ENCODE results near the gene AQR. TPM values are rescaled to one million over a fixed set of nuclear protein-coding genes. Genes with fewer than 3 reads are reported as not detected.
A peak's percentile ranks its signal among the peaks of the same experiment; 100 is the strongest.

Gene AQR
- total and polyA plus RNA-seq, 10 of the 15 experiments (the other 5 are each of a cell fraction or from before 2014, with no cell fraction given): 18.2 to 53.5 (median 32.6) TPM

- in situ Hi-C loops (cut with MboI) (no loop called here), intact Hi-C loops (cut with micrococcal nuclease; ENCODE audit: unreplicated experiment) (no loop called here)
- FAIRE-seq (no peak), DNase-seq (ENCODE audit: low read depth, low spot score) (no peak), ATAC-seq (no peak)
- no TSS peak for BruUV-seq (replicated peaks)
- RAD21 ChIA-PET (ENCODE audit: unreplicated experiment): no interaction called here
- 94% methylated on average over 7 of the region's 7 CpGs for WGBS (ENCODE audit: insufficient coverage, insufficient replicate concordance, low lambda C conversion rate, missing lambda C conversion rate)
- Histone ChIP-seq H3K9me3 (replicated peaks; ENCODE audit: control insufficient read depth, insufficient read depth, low read length) (peaks cover 9% of the 10 kb centered on the region), H3K27ac (ENCODE audit: control insufficient read depth, insufficient read depth) (no peak overlapping the region), H3K9ac (ENCODE audit: control insufficient read depth, insufficient read depth, low read length) (no peak overlapping the region), H3K4me2 (ENCODE audit: control insufficient read depth, insufficient read depth) (no peak overlapping the region), H3K4me3 (no peak overlapping the region), H2AFZ (ENCODE audit: control insufficient read depth, low read depth, low read length) (no peak overlapping the region), H3K79me2 (ENCODE audit: control insufficient read depth, insufficient read depth, low read length) (no peaks in the 10 kb centered on the region), H4K20me1 (ENCODE audit: control insufficient read depth, insufficient read depth) (no peaks in the 10 kb centered on the region), H3K4me1 (ENCODE audit: control insufficient read depth, insufficient read depth, low read length) (no peaks in the 10 kb centered on the region), H3K27me3 (replicated peaks in 1 of 2; ENCODE audit: control insufficient read depth in 2 of 2, insufficient read depth in 2 of 2, low read length in 1 of 2) (no peaks in the 10 kb centered on the region), H3K36me3 (ENCODE audit: control insufficient read depth in 2 of 2, insufficient read depth in 2 of 2, low read length in 1 of 2) (peaks cover 4 to 21% of the 10 kb centered on the region in 2 experiments)
- SMC1A ChIA-PET (ENCODE audit: uncharacterized antibody, unreplicated experiment): interaction anchor here (0.6 kb wide), 1 partner anchor 262 kb away, joined by 3 read pairs; no protein-coding TSS in a partner anchor
- CTCF ChIA-PET: interaction anchor here (1.5 kb wide), 1 partner anchor 28 kb away, joined by 3 read pairs; no protein-coding TSS in a partner anchor
- TF ChIP-seq JUND (IDR thresholded peaks at IDR 0.05; ENCODE audit: low read depth, low read length) (no peak), CBX5 (IDR thresholded peaks at IDR 0.05; ENCODE audit: low read depth) (peak; percentile 83; the same call in 1 of the 2 replicates)
- POLR2A ChIA-PET: no interaction called here
Measured at GRCh38 chr15:34892963-34893591, 76.5 kb downstream of the AQR start.

GRCh38 chr15:34890424-34890823 is 79.1 kb downstream of the AQR start:
- Histone ChIP-seq H3K9ac (ENCODE audit: control insufficient read depth, insufficient read depth, low read length) (no peak overlapping the region), H3K4me3 (no peak overlapping the region), H3K79me2 (ENCODE audit: control insufficient read depth, insufficient read depth, low read length) (no peaks in the 10 kb centered on the region), H4K20me1 (ENCODE audit: control insufficient read depth, insufficient read depth) (no peaks in the 10 kb centered on the region), H3K27ac (ENCODE audit: control insufficient read depth, insufficient read depth) (no peak overlapping the region), H2AFZ (ENCODE audit: control insufficient read depth, low read depth, low read length) (no peak overlapping the region), H3K36me3 (ENCODE audit: control insufficient read depth in 2 of 2, insufficient read depth in 2 of 2, low read length in 1 of 2) (peaks cover 4 to 17% of the 10 kb centered on the region in 2 experiments), H3K9me3 (replicated peaks; ENCODE audit: control insufficient read depth, insufficient read depth, low read length) (peaks cover 9% of the 10 kb centered on the region), H3K27me3 (replicated peaks in 1 of 2; ENCODE audit: control insufficient read depth in 2 of 2, insufficient read depth in 2 of 2, low read length in 1 of 2) (no peaks in the 10 kb centered on the region), H3K4me1 (ENCODE audit: control insufficient read depth, insufficient read depth, low read length) (no peaks in the 10 kb centered on the region), H3K4me2 (ENCODE audit: control insufficient read depth, insufficient read depth) (no peak overlapping the region)
- ChIA-PET CTCF (no interaction called here), SMC1A (ENCODE audit: uncharacterized antibody, unreplicated experiment) (no interaction called here), POLR2A (no interaction called here), RAD21 (ENCODE audit: unreplicated experiment) (no interaction called here)
- no peak for FAIRE-seq
- intact Hi-C loops (cut with micrococcal nuclease; ENCODE audit: unreplicated experiment) (no loop called here), in situ Hi-C loops (cut with MboI) (no loop called here)
- DNase-seq (ENCODE audit: low read depth, low spot score): no peak
- ATAC-seq: no peak
- no peak for TF ChIP-seq CEBPB (IDR thresholded peaks at IDR 0.05; ENCODE audit: borderline replicate concordance in 1 of 2, low read depth in 2 of 2, low read length in 2 of 2)
- no peak for TF ChIP-seq CREM (IDR thresholded peaks at IDR 0.05; ENCODE audit: low read depth)
- TF ChIP-seq SMARCA5 (IDR thresholded peaks at IDR 0.05): no peak
- no peak for TF ChIP-seq SIX5 (IDR thresholded peaks at IDR 0.05; ENCODE audit: low read depth, low read length, severe bottlenecking)
- no peak for TF ChIP-seq MXI1 (IDR thresholded peaks at IDR 0.05; ENCODE audit: low read depth, low read length)
- no peak for TF ChIP-seq SREBF1 (IDR thresholded peaks at IDR 0.05; ENCODE audit: low read length)
- TF ChIP-seq PAX8 (IDR thresholded peaks at IDR 0.05): no peak
- TF ChIP-seq HDAC6 (IDR thresholded peaks at IDR 0.05; ENCODE audit: unreplicated experiment): no peak
- no peak for TF ChIP-seq GATAD2B (conservative IDR thresholded peaks at IDR 0.05; ENCODE audit: low read depth)
- WGBS (ENCODE audit: insufficient coverage, insufficient replicate concordance, low lambda C conversion rate, missing lambda C conversion rate): 94% methylated on average over 2 of the region's 2 CpGs
- no TSS peak for BruUV-seq (replicated peaks)

Measured in GM12878 (cell line).